ENCODE data around the gene SLC1A6.
"Not testable (repeated sequence)": the region's sequence is repeated elsewhere in the genome, so short reads cannot be mapped to it uniquely, and the experiment has no call there.

Gene SLC1A6

DNA sequence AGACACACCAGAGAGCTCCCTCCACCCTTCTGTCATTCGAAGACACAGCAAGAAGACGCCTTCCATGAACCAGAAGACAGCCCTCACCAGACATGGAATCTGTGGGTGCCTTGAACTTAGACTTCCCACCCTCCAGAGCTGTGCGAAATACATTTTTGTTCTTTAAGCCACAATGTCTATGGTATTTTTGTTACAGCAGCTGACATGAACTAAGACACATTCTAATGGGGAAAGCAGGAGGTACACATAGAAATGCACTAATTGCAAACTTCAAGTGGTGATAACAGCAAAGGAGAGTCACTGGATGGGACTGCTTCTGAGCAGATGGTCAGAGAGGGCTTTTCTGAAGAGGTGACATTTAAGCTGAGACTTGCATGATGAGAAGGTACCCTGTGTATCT is 22.2 kb downstream of the SLC1A6 start:
- H3K4me3 ChIP-seq (ENCODE audit: low read depth, low read length): no peak overlapping the region
- TF ChIP-seq, protein P1, sequence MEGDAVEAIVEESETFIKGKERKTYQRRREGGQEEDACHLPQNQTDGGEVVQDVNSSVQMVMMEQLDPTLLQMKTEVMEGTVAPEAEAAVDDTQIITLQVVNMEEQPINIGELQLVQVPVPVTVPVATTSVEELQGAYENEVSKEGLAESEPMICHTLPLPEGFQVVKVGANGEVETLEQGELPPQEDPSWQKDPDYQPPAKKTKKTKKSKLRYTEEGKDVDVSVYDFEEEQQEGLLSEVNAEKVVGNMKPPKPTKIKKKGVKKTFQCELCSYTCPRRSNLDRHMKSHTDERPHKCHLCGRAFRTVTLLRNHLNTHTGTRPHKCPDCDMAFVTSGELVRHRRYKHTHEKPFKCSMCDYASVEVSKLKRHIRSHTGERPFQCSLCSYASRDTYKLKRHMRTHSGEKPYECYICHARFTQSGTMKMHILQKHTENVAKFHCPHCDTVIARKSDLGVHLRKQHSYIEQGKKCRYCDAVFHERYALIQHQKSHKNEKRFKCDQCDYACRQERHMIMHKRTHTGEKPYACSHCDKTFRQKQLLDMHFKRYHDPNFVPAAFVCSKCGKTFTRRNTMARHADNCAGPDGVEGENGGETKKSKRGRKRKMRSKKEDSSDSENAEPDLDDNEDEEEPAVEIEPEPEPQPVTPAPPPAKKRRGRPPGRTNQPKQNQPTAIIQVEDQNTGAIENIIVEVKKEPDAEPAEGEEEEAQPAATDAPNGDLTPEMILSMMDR (IDR thresholded peaks at IDR 0.05; ENCODE audit: borderline replicate concordance, insufficient read depth, low read depth, low read length): no peak

DNA sequence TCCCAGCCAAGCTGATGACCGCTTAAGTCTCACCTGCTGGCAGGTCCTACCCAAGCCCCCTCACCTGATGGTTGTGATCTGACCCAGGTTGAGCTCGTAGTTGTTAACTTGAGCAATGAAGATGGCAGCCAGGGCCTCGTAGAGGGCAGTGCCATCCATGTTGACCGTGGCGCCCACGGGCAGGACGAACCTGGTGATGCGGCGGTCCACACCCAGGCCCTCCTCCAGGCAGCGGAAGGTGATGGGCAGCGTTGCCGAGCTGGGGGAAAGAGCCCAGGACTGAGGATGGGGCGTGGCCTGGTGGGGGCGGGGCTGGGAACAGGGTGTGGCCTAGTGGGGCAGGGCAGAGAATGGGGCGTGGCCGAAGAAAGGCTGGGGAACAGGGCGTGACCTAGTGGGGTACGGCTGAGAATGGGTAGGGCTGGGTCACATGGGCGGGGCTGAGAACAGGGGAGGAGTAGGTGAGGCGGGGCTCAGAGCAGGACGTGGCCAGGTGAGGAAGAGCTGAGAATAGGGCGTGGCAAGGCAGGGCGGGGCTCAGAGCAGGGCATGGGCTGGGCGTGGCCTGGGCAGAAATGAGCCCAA is 25.5 kb downstream of the SLC1A6 start:
- TF ChIP-seq, protein P1 (IDR thresholded peaks at IDR 0.05; ENCODE audit: borderline replicate concordance, insufficient read depth, low read depth, low read length): no peak
- no peak overlapping the region for H3K4me3 ChIP-seq (ENCODE audit: low read depth, low read length)

DNA sequence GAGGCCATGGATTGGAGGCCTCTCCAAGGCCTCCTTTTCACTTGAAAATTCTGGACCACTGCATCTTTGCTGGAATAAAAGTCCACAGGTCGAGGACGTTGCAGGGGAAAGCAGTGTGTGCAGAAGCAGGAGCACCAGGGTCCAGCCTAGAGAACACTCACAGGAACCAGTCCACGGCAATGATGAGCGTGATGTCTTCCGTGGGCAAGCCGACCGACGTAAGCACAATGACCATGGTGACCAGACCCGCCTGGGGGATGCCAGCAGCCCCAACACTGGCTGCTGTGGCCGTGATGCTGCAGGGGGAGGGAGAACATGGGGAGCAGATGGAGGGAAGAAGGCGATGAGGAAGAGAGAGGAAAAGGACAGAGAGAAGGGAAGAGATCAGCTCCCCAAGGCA is 26.9 kb downstream of the SLC1A6 start:
- H3K4me3 ChIP-seq (ENCODE audit: low read depth, low read length): no peak overlapping the region
- TF ChIP-seq, protein P1 (IDR thresholded peaks at IDR 0.05; ENCODE audit: borderline replicate concordance, insufficient read depth, low read depth, low read length): no peak

DNA sequence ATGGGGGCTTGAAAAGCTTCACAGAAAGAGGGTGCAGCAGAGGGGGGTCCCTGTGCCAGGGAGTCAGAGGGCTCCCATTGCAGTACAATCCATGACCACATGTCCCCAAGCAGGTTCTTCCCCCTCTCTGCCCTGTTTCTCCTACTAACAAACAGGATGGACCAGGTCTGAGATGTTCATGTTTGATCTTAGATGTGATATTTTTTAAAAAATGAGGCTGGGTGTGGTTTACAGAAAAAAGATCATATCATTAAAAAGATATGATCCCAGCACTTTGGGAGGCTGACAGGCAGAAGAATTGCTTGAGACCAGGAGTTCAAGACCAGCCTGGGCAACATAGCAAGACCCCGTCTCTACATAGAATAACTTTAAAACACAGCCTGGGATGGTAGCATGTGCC is 29.2 kb downstream of the SLC1A6 start:
- TF ChIP-seq, protein P1 (IDR thresholded peaks at IDR 0.05; ENCODE audit: borderline replicate concordance, insufficient read depth, low read depth, low read length): no peak

DNA sequence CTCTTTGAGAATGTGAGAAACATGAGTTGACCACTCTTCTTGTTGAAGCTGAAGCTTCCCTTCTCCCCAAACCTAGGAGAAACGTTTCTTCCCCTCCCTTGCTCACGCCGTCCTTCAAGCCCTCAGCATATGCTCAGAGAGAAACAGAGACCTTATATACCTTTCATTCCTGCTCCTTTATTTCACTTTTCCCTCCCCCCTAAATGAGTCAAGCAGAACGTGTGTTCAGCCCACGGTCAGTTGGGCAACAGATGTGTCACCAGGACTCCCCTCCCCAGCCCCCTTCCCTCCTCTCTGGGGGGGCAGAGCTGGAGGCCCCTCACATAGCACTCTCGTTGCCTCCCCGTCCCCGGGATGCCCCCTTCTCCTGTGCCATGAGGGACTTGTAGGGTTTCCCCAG is 29.8 kb downstream of the SLC1A6 start:
- TF ChIP-seq, protein P1 (IDR thresholded peaks at IDR 0.05; ENCODE audit: borderline replicate concordance, insufficient read depth, low read depth, low read length): no peak
- no peak overlapping the region for H3K4me3 ChIP-seq (ENCODE audit: low read depth, low read length)

More for the DNA sequence above, 29.2 kb downstream of the SLC1A6 start:
- no peak overlapping the region for H3K4me3 ChIP-seq (ENCODE audit: low read depth, low read length)

DNA sequence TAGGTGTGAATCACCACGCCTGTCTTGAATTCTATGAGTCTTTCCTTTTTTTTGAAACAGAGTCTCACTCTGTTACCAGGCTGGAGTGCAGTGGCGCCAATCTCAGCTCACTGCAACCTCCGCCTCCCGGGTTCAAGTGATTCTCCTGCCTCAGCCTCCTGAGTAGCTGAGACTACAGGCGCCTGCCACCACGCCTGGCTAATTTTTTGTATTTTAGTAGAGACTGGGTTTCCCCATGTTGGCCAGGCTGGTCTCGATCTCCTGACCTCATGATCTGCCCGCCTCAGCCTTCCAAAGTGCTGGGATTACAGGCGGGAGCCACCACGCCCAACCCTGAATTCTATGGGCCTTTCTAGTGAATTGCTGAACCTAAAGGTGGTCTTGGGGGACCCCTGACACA is 30.3 kb downstream of the SLC1A6 start:
- not testable (repeated sequence) for H3K4me3 ChIP-seq (ENCODE audit: low read depth, low read length)

DNA sequence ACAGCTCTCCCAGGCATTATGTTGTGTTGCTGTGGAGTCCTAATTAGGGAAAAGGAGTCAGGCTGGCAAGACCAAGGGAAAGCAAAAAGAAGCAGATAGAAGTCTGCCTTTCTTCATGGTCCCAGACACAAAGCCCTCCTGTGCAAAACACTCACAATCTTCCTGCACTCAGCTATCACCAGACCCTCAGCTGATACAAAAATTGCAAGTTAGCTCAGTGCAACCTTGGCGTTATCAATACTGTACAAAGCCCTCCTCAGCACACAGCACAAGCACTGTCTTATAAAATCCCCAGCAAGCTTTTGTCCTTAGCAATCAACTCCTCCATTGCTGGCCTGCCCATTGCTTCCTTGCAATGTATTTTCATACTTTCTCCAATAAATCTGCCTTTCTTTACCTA is 35.2 kb downstream of the SLC1A6 start:
- no peak overlapping the region for H3K4me3 ChIP-seq (ENCODE audit: low read depth, low read length)
- TF ChIP-seq, protein P1 (IDR thresholded peaks at IDR 0.05; ENCODE audit: borderline replicate concordance, insufficient read depth, low read depth, low read length): no peak

DNA sequence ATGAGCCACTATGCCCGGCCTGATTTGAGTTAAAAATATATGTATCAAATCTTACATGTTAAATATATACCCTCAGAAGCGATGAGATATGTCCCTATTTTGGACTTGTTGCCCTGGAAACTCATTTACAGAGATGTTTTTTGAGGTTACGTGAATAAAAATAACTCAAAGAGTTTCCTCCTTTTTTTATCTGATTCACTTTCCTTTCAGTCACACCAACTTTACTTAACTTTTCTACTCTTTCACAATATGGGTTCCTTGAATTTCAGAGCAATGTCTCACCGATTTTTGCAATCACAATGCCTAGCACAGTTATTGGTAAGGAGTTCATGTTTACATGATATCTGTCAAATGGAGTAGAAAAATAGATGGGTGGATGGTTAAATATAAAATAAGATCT is 36.1 kb downstream of the SLC1A6 start:
- no peak overlapping the region for H3K4me3 ChIP-seq (ENCODE audit: low read depth, low read length)
- TF ChIP-seq, protein P1 (IDR thresholded peaks at IDR 0.05; ENCODE audit: borderline replicate concordance, insufficient read depth, low read depth, low read length): no peak
